Liver (tissue), 3 donors: ENCODE results near the gene DNAAF5.

ENCODE experiments used
- GABPA ChIP-seq, 2 donors: IDR thresholded peaks in 1 of 2; conservative IDR thresholded peaks in 1 of 2; 2 replicates each; pipeline ENCODE4 v1.6.1; 2016; ENCODE audit warnings: antibody characterized with exemption in 2 of 2, mild to moderate bottlenecking in 1 of 2, moderate library complexity in 1 of 2
- HNF4G ChIP-seq: IDR thresholded peaks from 2 replicates; pipeline ENCODE4 v1.6.1; 2016; ENCODE audit warnings: antibody characterized with exemption
- JUND ChIP-seq, 2 donors: IDR thresholded peaks; 2 replicates each; pipeline ENCODE4 v1.6.1; 2016; ENCODE audit warnings: antibody characterized with exemption in 2 of 2
- MAX ChIP-seq: IDR thresholded peaks from 2 replicates; pipeline ENCODE4 v1.6.1; 2016; ENCODE audit warnings: antibody characterized with exemption
- NR2F2 ChIP-seq: IDR thresholded peaks from 2 replicates; pipeline ENCODE4 v1.6.1; 2016; ENCODE audit warnings: antibody characterized with exemption
- RAD21 ChIP-seq, 2 donors: IDR thresholded peaks; 2 replicates each; pipeline ENCODE4 v1.6.1; 2016; ENCODE audit warnings: antibody characterized with exemption in 2 of 2, mild to moderate bottlenecking in 2 of 2
- SP1 ChIP-seq: IDR thresholded peaks from 2 replicates; pipeline ENCODE4 v1.6.1; 2018; ENCODE audit warnings: antibody characterized with exemption, mild to moderate bottlenecking
- TAF1 ChIP-seq: conservative IDR thresholded peaks from 2 replicates; pipeline ENCODE4 v1.6.1; 2016; ENCODE audit warnings: antibody characterized with exemption, mild to moderate bottlenecking
- YY1 ChIP-seq: IDR thresholded peaks from 2 replicates; pipeline ENCODE4 v1.6.1; 2016; ENCODE audit warnings: antibody characterized with exemption, mild to moderate bottlenecking
- TF ChIP-seq, protein P1 (sequence below): fragments of 150-350 bp; IDR thresholded peaks from 2 replicates; pipeline ENCODE4 v1.5.1; 2017; ENCODE audit warnings: improper control_type of control experiment, low read depth, low read length; ENCODE audit not compliant: missing input control
- TF ChIP-seq, protein P2 (sequence below): IDR thresholded peaks from 2 replicates; pipeline ENCODE4 v1.6.1; 2016; ENCODE audit warnings: antibody characterized with exemption
- TF ChIP-seq, protein P3 (sequence below): IDR thresholded peaks from 2 replicates; pipeline ENCODE4 v1.6.1; 2016; ENCODE audit warnings: antibody characterized with exemption, mild to moderate bottlenecking
- donor health status: healthy.
- donor health status: healthy.

DNA sequence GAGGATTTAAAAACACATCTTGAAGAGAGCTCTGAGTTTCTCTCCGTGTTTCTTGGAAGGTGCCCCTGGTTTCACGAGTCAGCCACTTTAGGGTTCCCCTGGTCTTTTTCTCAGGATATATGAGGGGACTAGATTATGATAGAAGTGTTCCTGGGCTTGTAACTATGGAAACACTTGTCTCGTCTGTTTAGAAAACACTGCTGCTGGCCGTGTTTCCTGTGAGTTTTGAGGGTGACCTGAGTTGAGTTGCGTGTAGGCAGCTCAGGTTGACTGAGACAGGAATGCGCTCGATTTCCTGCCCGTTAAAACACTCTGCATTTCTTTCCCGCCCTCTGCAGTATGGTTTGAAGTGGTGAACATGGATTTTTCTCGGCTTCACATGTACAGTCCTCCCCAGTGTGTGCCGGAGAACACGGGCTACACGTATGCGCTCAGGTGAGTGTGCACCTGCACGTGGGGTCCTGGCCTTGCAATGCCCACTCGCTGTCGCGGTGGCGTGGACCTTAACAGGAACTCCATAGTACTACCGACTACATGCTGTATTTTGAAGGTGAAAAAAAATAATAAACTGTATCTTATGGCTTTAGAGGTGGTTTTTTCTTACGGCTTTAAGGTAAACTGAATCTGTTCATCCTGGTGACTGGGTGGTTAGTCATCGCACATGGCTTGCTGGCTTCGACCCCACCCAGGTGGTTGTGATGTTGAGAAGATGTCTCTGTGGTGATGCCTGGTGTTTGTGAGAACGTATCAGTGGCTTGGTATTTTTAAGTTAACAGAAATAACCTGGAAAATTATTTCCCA, 105.9 kb downstream of the DNAAF5 start, which contains the start of gene SUN1:
- no peak for TF ChIP-seq GABPA (IDR thresholded peaks at IDR 0.05 in 1 of 2, conservative IDR thresholded peaks at IDR 0.05 in 1 of 2)
- TF ChIP-seq, protein P1, sequence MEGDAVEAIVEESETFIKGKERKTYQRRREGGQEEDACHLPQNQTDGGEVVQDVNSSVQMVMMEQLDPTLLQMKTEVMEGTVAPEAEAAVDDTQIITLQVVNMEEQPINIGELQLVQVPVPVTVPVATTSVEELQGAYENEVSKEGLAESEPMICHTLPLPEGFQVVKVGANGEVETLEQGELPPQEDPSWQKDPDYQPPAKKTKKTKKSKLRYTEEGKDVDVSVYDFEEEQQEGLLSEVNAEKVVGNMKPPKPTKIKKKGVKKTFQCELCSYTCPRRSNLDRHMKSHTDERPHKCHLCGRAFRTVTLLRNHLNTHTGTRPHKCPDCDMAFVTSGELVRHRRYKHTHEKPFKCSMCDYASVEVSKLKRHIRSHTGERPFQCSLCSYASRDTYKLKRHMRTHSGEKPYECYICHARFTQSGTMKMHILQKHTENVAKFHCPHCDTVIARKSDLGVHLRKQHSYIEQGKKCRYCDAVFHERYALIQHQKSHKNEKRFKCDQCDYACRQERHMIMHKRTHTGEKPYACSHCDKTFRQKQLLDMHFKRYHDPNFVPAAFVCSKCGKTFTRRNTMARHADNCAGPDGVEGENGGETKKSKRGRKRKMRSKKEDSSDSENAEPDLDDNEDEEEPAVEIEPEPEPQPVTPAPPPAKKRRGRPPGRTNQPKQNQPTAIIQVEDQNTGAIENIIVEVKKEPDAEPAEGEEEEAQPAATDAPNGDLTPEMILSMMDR = no peak
- peak; percentile 17 for TF ChIP-seq NR2F2
- TF ChIP-seq YY1 = no peak
- TF ChIP-seq, protein P2, sequence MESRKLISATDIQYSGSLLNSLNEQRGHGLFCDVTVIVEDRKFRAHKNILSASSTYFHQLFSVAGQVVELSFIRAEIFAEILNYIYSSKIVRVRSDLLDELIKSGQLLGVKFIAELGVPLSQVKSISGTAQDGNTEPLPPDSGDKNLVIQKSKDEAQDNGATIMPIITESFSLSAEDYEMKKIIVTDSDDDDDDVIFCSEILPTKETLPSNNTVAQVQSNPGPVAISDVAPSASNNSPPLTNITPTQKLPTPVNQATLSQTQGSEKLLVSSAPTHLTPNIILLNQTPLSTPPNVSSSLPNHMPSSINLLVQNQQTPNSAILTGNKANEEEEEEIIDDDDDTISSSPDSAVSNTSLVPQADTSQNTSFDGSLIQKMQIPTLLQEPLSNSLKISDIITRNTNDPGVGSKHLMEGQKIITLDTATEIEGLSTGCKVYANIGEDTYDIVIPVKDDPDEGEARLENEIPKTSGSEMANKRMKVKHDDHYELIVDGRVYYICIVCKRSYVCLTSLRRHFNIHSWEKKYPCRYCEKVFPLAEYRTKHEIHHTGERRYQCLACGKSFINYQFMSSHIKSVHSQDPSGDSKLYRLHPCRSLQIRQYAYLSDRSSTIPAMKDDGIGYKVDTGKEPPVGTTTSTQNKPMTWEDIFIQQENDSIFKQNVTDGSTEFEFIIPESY = no peak
- TF ChIP-seq RAD21 (IDR thresholded peaks at IDR 0.05) = no peak
- TF ChIP-seq, protein P3, sequence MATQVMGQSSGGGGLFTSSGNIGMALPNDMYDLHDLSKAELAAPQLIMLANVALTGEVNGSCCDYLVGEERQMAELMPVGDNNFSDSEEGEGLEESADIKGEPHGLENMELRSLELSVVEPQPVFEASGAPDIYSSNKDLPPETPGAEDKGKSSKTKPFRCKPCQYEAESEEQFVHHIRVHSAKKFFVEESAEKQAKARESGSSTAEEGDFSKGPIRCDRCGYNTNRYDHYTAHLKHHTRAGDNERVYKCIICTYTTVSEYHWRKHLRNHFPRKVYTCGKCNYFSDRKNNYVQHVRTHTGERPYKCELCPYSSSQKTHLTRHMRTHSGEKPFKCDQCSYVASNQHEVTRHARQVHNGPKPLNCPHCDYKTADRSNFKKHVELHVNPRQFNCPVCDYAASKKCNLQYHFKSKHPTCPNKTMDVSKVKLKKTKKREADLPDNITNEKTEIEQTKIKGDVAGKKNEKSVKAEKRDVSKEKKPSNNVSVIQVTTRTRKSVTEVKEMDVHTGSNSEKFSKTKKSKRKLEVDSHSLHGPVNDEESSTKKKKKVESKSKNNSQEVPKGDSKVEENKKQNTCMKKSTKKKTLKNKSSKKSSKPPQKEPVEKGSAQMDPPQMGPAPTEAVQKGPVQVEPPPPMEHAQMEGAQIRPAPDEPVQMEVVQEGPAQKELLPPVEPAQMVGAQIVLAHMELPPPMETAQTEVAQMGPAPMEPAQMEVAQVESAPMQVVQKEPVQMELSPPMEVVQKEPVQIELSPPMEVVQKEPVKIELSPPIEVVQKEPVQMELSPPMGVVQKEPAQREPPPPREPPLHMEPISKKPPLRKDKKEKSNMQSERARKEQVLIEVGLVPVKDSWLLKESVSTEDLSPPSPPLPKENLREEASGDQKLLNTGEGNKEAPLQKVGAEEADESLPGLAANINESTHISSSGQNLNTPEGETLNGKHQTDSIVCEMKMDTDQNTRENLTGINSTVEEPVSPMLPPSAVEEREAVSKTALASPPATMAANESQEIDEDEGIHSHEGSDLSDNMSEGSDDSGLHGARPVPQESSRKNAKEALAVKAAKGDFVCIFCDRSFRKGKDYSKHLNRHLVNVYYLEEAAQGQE = no peak
- TF ChIP-seq HNF4G = no peak
- TF ChIP-seq JUND (IDR thresholded peaks at IDR 0.05) = no peak
- TF ChIP-seq TAF1 = no peak
- no peak for TF ChIP-seq MAX
- no peak for TF ChIP-seq SP1
